MM.1S (cell line): Measurements from ENCODE around the gene TP53TG5.

ENCODE experiments used
- DNase-seq: peaks from one replicate; pipeline ENCODE4 v3.0.0-alpha.2; 2015
- H2AFZ ChIP-seq: fragments of 300-600 bp; sonication (generic); 2 replicates; pipeline ENCODE4 v1.6.0; 2016; ENCODE audit warnings: antibody characterized with exemption, low read length
- H3F3A ChIP-seq: fragments of 300-600 bp; sonication (generic); 2 replicates; pipeline ENCODE4 v1.6.1; 2016; ENCODE audit warnings: mild to moderate bottlenecking, antibody characterized with exemption, low read length, moderate library complexity, mixed read lengths; ENCODE audit not compliant: insufficient read depth
- H3K27ac ChIP-seq: fragments of 300-600 bp; sonication (generic); 2 replicates; pipeline ENCODE4 v1.5.1; 2016; ENCODE audit warnings: mild to moderate bottlenecking, low read length
- H3K27me3 ChIP-seq: fragments of 300-600 bp; sonication (generic); replicated peaks from 2 replicates; pipeline ENCODE4 v1.6.0; 2016; ENCODE audit warnings: low read length; ENCODE audit not compliant: insufficient read depth
- H3K36me3 ChIP-seq: fragments of 300-600 bp; sonication (generic); replicated peaks from 2 replicates; pipeline ENCODE4 v1.6.1; 2016; ENCODE audit warnings: mild to moderate bottlenecking, low read length, mixed read lengths; ENCODE audit not compliant: insufficient read depth
- H3K4me1 ChIP-seq: fragments of 300-600 bp; sonication (generic); 2 replicates; pipeline ENCODE4 v1.6.1; 2016; ENCODE audit warnings: low read length, mixed read lengths
- H3K4me2 ChIP-seq: fragments of 300-600 bp; sonication (generic); 2 replicates; pipeline ENCODE4 v1.6.0; 2016; ENCODE audit warnings: low read depth, low read length
- H3K4me3 ChIP-seq: fragments of 300-600 bp; sonication (generic); 2 replicates; pipeline ENCODE4 v1.5.1; 2016; ENCODE audit warnings: low read length, mixed read lengths
- H3K79me2 ChIP-seq: fragments of 300-600 bp; sonication (generic); 2 replicates; pipeline ENCODE4 v1.6.1; 2016; ENCODE audit warnings: mixed run types, low read length, mixed read lengths
- H3K9ac ChIP-seq: fragments of 300-600 bp; sonication (generic); 2 replicates; pipeline ENCODE4 v1.6.1; 2016; ENCODE audit warnings: low read length, mixed read lengths
- H3K9me2 ChIP-seq: fragments of 300-600 bp; sonication (generic); replicated peaks from 2 replicates; pipeline ENCODE4 v1.6.1; 2016; ENCODE audit warnings: mild to moderate bottlenecking, low read length, mixed read lengths; ENCODE audit not compliant: insufficient read depth
- H3K9me3 ChIP-seq: fragments of 300-600 bp; sonication (generic); replicated peaks from 2 replicates; pipeline ENCODE4 v1.6.1; 2016; ENCODE audit warnings: mild to moderate bottlenecking, low read length, mixed read lengths; ENCODE audit not compliant: insufficient read depth
- H4K20me1 ChIP-seq: fragments of 300-600 bp; sonication (generic); 2 replicates; pipeline ENCODE4 v1.6.1; 2016; ENCODE audit warnings: mild to moderate bottlenecking, low read length, moderate library complexity, mixed read lengths; ENCODE audit not compliant: insufficient read depth
- CTCF ChIP-seq: fragments of 300-600 bp; sonication (generic); IDR thresholded peaks from 2 replicates; pipeline ENCODE4 v1.5.1; 2016; ENCODE audit warnings: antibody characterized with exemption, low read length, mixed read lengths
- EZH2 ChIP-seq: fragments of 300-600 bp; sonication (generic); optimal IDR thresholded peaks from 2 replicates; pipeline ENCODE3; 2017; ENCODE audit warnings: low read depth, mild to moderate bottlenecking, antibody characterized with exemption, low read length, mixed read lengths
- EZH2phosphoT487 ChIP-seq: fragments of 300-600 bp; sonication (generic); IDR thresholded peaks from 2 replicates; pipeline ENCODE4 v1.6.1; 2018; ENCODE audit warnings: antibody characterized with exemption, low read length

The TP53TG5 gene

GRCh38 chr20:45374966-45375365 lies 3.2 kb downstream of the TP53TG5 start:
- Histone ChIP-seq H3K27me3 (no peaks in the 10 kb centered on the region), H4K20me1 (no peaks in the 10 kb centered on the region), H3K27ac (no peak overlapping the region), H3K4me2 (no peak overlapping the region), H2AFZ (no peak overlapping the region), H3F3A (no peaks in the 10 kb centered on the region), H3K79me2 (no peaks in the 10 kb centered on the region), H3K36me3 (no peaks in the 10 kb centered on the region), H3K9me3 (no peaks in the 10 kb centered on the region), H3K4me3 (no peak overlapping the region), H3K4me1 (no peaks in the 10 kb centered on the region), H3K9me2 (no peaks in the 10 kb centered on the region), H3K9ac (no peak overlapping the region)
- DNase-seq, result no peak
- TF ChIP-seq CTCF (no peak), EZH2phosphoT487 (no peak), EZH2 (no peak)

- peak overlapping the region; percentile 22; the same call in 1 of the 2 replicates for H3K4me2 ChIP-seq
- no peak for DNase-seq
- no peaks in the 10 kb centered on the region for H3K79me2 ChIP-seq
- H3K9ac ChIP-seq, result no peak overlapping the region
- no peak for TF ChIP-seq CTCF
- no peak for TF ChIP-seq EZH2phosphoT487
- no peak for TF ChIP-seq EZH2
- no peaks in the 10 kb centered on the region for H3K36me3 ChIP-seq
- no peaks in the 10 kb centered on the region for H3K9me3 ChIP-seq
- no peak overlapping the region for H2AFZ ChIP-seq
- no peak overlapping the region for H3K27ac ChIP-seq
- H3K27me3 ChIP-seq, result no peaks in the 10 kb centered on the region
- H4K20me1 ChIP-seq, result no peaks in the 10 kb centered on the region
- no peaks in the 10 kb centered on the region for H3K9me2 ChIP-seq
- peaks cover 3% of the 10 kb centered on the region for H3K4me1 ChIP-seq
- peaks cover 2% of the 10 kb centered on the region; the same call in 1 of the 2 replicates for H3F3A ChIP-seq
- H3K4me3 ChIP-seq, result no peak overlapping the region
Measured at GRCh38 chr20:45374101-45374467, 4.0 kb downstream of the TP53TG5 start.

- Histone ChIP-seq H4K20me1 (no peaks in the 10 kb centered on the region), H3K4me1 (peaks cover 9% of the 10 kb centered on the region), H3K4me3 (no peak overlapping the region; the same call in 1 of the 2 replicates), H3K79me2 (no peaks in the 10 kb centered on the region), H3K9me3 (no peaks in the 10 kb centered on the region), H2AFZ (no peak overlapping the region), H3K9me2 (no peaks in the 10 kb centered on the region), H3K4me2 (peak overlapping the region; percentile 22; the same call in 1 of the 2 replicates), H3F3A (peaks cover 7% of the 10 kb centered on the region), H3K27me3 (no peaks in the 10 kb centered on the region), H3K27ac (no peak overlapping the region), H3K36me3 (no peaks in the 10 kb centered on the region), H3K9ac (no peak overlapping the region)
- TF ChIP-seq EZH2phosphoT487, result no peak
- TF ChIP-seq CTCF, result peak; percentile 86
- TF ChIP-seq EZH2, result no peak
- peak; percentile 65 for DNase-seq
Measured at GRCh38 chr20:45373353-45374100, 4.6 kb downstream of the TP53TG5 start.
